COLO668 (cell line): ENCODE data around the gene CTRL.

Experiments
- DNase-seq: peaks from one replicate; lab custom pipeline; 2025; ENCODE audit not compliant: unreplicated experiment; lab: John Stamatoyannopoulos, UW

Gene CTRL

GRCh38 chr16:67892899-67893742, 38.5 kb downstream of the CTRL start, which contains the start of gene PSKH1:
Gene PSKH1, plus strand, starts transcription at chr16:67893254. Its CDS starts 15,496 bp downstream, at chr16:67908750.
- DNase-seq, result peak; percentile 96

- no peak for DNase-seq
Observed at GRCh38 chr16:67892375-67892774, 39.3 kb downstream of the CTRL start.

- DNase-seq, result no peak
Observed at GRCh38 chr16:67888331-67888730, 43.3 kb downstream of the CTRL start.

- DNase-seq, result no peak
Observed at GRCh38 chr16:67886387-67886786, 45.3 kb downstream of the CTRL start.

- no peak for DNase-seq
Observed at GRCh38 chr16:67885976-67886375, 45.7 kb downstream of the CTRL start.

GRCh38 chr16:67885545-67885944, 46.1 kb downstream of the CTRL start:
- DNase-seq, result no peak

- no peak for DNase-seq
Observed at GRCh38 chr16:67884684-67885083, 47.0 kb downstream of the CTRL start, which contains the start of gene NRN1L. Gene NRN1L, plus strand, starts transcription at chr16:67884885. Its CDS starts 19 bp downstream, at chr16:67884904.

GRCh38 chr16:67883872-67884261, 47.8 kb downstream of the CTRL start:
- peak; percentile 71 for DNase-seq

- DNase-seq, result no peak
Observed at GRCh38 chr16:67883146-67883871, 48.4 kb downstream of the CTRL start.

- DNase-seq, result no peak
Observed at GRCh38 chr16:67882374-67883145, 49.1 kb downstream of the CTRL start.

- no peak for DNase-seq
Observed at GRCh38 chr16:67881621-67882161, 50.0 kb downstream of the CTRL start.

GRCh38 chr16:67880584-67880983, 51.1 kb downstream of the CTRL start:
- no peak for DNase-seq

- DNase-seq, result no peak
Observed at GRCh38 chr16:67879936-67880335, 51.7 kb downstream of the CTRL start.
